Skeletal muscle tissue (tissue), 4 donors: ENCODE data around the gene ACTR3. TPM values are rescaled to one million over a fixed set of nuclear protein-coding genes. Genes with fewer than 3 reads are reported as not detected.

ENCODE experiments used
- H3K27ac ChIP-seq: one replicate; pipeline ENCODE4 v1.7.0; 2013; ENCODE audit warnings: mild to moderate bottlenecking, low read depth, low read length, inconsistent platforms
- H3K27me3 ChIP-seq, 3 donors: one replicate each; pipeline ENCODE4 v1.7.0; 2013; ENCODE audit warnings: low read length in 3 of 3; ENCODE audit not compliant: control insufficient read depth in 3 of 3, insufficient read depth in 3 of 3
- H3K36me3 ChIP-seq, 3 donors: one replicate each; pipeline ENCODE4 v1.7.0; 2013; ENCODE audit warnings: low read length in 3 of 3; ENCODE audit not compliant: control insufficient read depth in 3 of 3, insufficient read depth in 3 of 3
- H3K4me1 ChIP-seq, 3 donors: one replicate each; pipeline ENCODE4 v1.7.0; 2013; ENCODE audit warnings: low read length in 3 of 3, mild to moderate bottlenecking in 3 of 3; ENCODE audit not compliant: control insufficient read depth in 3 of 3, insufficient read depth in 3 of 3
- H3K4me3 ChIP-seq, 3 donors: one replicate each; pipeline ENCODE4 v1.7.0; 2013; ENCODE audit warnings: low read length in 3 of 3
- H3K9ac ChIP-seq, 3 donors: one replicate each; pipeline ENCODE4 v1.7.0; 2013; ENCODE audit warnings: low read length in 3 of 3, mild to moderate bottlenecking in 3 of 3, moderate library complexity in 2 of 3, low read depth in 1 of 3
- H3K9me3 ChIP-seq, 3 donors: one replicate each; pipeline ENCODE4 v1.7.0; 2013; ENCODE audit warnings: low read length in 3 of 3; ENCODE audit not compliant: control insufficient read depth in 3 of 3
- total RNA-seq: library from RNA; depleted of rRNA; stranded (reverse); fragments of >200 nt; gene quantifications from one replicate; pipeline ENCODE4 v1.2.3, GENCODE V29; 2014
- donor health status: Osteomylitis.

ACTR3 gene
- total RNA-seq, 1 donor from 2014 or later: 40.7 TPM

DNA sequence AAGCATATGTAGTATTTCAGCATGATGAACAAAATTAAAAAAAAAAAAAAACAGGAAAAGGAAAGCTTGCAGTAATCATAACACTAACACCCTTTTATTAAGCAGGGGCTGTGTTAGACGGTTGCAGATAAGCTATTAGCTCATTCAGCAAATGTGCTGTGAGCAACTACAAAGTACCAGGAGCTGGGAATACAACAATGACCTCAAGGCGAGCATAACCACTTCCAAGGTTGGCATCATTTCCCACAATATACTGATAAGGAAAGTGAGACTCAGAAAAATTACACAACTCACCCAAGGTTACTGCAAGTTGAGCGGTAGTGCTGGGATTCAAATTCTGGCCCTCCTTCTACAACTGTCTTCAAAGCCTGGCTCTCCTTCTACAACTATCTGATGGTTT lies 38.2 kb upstream of the ACTR3 start:
- no peaks in the 10 kb centered on the region for H3K36me3 ChIP-seq
- H3K9me3 ChIP-seq: no peaks in the 10 kb centered on the region
- no peaks in the 10 kb centered on the region for H3K4me1 ChIP-seq
- H3K27ac ChIP-seq: no peak overlapping the region
- H3K27me3 ChIP-seq: no peaks in the 10 kb centered on the region
- H3K4me3 ChIP-seq: no peak overlapping the region
- no peak overlapping the region for H3K9ac ChIP-seq

DNA sequence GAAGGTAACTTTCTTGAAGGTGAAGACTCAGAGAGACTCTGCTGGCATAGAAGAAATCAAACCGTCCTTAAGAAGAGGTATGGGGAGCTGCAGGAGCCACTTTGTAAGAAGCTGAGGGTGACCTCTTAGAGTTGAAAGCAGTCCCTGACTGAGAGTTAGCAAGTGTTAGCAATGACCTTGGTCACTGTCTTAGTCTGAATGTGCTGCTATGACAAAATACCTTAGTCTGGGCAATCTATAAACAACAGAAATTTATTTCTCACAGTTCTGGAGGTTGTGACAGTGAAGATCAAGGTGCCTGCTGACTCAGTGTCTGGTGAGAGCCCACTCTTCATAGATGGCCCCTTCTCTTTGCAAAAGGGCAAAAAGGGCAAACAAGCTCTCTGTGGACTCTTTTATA lies 35.7 kb upstream of the ACTR3 start:
- Histone ChIP-seq H3K36me3 (no peaks in the 10 kb centered on the region), H3K9ac (no peak overlapping the region), H3K4me1 (no peaks in the 10 kb centered on the region)

DNA sequence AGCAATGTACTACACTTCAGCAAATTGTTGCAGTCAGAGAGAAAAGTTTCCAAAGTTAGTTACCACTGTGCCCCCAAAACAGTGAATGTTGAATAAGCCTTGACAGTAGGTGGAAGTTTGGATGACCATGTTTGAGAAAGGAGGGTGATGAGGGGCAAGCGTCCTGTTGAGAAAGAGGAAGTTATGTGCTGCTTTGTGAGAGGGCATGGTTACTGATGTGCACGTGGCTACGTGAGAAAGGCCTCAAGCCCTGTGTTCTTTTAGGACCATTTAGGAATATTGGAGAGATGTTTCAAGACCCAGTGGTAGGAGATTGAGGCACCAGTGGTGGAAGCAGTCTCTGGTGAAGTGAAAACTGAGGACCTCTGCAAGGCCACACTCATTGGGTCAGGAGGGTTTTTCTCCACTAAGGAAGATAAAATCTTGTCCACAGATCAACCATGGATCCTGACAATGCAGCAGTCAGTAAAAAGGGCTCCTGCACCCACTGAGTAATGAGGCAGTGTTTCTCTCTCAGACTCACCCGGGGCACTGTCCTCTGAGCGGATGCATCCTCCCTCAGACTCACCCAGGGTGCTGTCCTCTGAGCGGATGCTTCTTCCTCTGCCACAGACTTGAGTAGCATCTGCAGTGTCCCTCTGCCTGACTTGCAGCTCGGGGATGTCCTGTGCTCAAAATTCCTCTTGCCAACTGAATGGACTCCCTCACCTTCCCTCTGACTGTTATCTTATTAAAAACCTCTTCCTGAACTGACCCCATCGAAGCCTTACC lies 34.7 kb upstream of the ACTR3 start:
- Histone ChIP-seq H3K4me3 (no peak overlapping the region), H3K4me1 (no peaks in the 10 kb centered on the region), H3K9ac (no peak overlapping the region), H3K27me3 (no peaks in the 10 kb centered on the region), H3K27ac (no peak overlapping the region), H3K36me3 (no peaks in the 10 kb centered on the region), H3K9me3 (no peaks in the 10 kb centered on the region)

More for the DNA sequence above, 35.7 kb upstream of the ACTR3 start:
- no peak overlapping the region for H3K4me3 ChIP-seq
- no peaks in the 10 kb centered on the region for H3K27me3 ChIP-seq
- H3K27ac ChIP-seq: no peak overlapping the region
- no peaks in the 10 kb centered on the region for H3K9me3 ChIP-seq

DNA sequence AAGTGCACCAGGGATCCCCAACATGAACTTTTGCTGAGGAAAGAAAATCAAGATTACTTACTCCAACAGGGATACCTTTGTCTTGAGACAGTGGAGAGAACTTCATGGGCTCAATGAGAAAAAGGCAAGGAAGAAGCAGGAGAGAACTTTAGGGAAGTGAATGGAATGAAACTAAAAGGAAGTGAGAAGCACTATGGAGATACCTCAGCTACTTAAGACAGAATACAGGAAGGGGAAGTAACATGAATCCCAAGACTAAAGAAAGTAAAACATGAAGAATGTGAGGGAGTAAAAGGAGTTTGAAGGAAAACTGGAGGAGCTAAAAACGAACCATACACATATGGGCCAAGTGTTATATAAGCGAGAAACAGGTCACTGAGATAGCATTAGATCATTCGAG lies 32.4 kb upstream of the ACTR3 start:
- Histone ChIP-seq H3K36me3 (no peaks in the 10 kb centered on the region), H3K4me3 (no peak overlapping the region), H3K9me3 (no peaks in the 10 kb centered on the region), H3K27me3 (no peaks in the 10 kb centered on the region), H3K4me1 (no peaks in the 10 kb centered on the region), H3K27ac (no peak overlapping the region), H3K9ac (no peak overlapping the region)

DNA sequence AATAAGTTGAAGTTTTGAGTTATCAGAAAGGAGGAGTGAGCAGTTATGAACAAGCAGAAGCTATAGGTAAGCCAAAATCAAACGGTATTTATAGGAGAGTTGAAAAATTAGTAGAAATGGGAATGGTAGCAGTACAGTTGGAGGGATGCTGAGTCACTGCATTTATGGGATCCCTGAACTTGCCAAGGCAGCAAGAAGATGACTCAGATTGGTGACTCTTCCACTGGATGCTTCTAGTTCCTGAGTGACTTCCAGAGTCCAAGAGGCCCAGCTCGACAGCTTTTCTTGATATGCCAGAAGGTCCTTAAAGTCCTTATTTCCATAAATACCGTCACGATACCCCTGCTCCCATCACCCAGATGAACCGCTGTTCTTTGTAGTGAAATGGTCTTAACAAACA lies 31.1 kb upstream of the ACTR3 start:
- Histone ChIP-seq H3K27me3 (no peaks in the 10 kb centered on the region), H3K36me3 (no peaks in the 10 kb centered on the region), H3K9ac (no peak overlapping the region), H3K4me3 (no peak overlapping the region), H3K9me3 (no peaks in the 10 kb centered on the region), H3K27ac (peak overlapping the region; percentile 40), H3K4me1 (no peaks in the 10 kb centered on the region)

DNA sequence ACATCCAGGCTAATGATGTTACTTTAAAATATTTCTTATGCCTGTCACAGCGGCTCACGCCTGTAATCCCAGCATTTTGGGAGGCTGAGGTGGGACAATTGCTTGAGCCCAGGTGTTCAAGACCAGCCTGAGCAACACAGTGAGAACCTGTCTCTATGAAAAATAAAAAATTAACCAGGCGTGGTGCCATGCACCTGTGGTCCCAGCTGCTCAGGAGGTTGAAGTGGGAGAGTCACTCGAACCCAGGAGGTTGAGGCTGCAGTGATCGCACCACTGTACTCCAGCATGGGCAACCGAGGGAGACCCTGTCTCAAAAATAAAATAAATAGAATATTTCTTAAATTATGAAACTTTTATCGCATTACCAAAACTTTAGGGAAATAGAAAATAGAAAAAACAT lies 28.1 kb upstream of the ACTR3 start:
- Histone ChIP-seq H3K9ac (no peak overlapping the region), H3K27me3 (no peaks in the 10 kb centered on the region), H3K36me3 (no peaks in the 10 kb centered on the region), H3K27ac (no peak overlapping the region), H3K9me3 (no peaks in the 10 kb centered on the region), H3K4me1 (no peaks in the 10 kb centered on the region), H3K4me3 (no peak overlapping the region)

DNA sequence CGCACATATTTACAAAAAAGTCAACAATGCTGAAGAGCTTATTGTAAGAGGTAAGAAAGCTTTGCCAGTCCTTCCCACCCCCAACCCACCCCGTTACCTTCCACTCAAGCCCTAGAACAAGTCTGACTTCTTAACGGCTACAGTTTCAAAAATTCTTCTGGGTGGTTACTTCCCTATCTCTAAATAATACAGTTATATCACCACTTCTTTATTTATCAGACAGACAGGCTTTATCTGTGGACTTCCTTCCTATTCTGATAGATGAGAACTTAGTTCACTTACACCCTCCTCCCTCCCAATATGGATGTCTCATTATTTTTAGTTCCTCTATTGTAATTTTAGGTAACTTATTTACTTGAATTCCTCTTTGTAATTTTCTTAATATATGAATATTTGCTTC lies 26.7 kb upstream of the ACTR3 start:
- Histone ChIP-seq H3K4me3 (no peak overlapping the region), H3K36me3 (no peaks in the 10 kb centered on the region), H3K27me3 (no peaks in the 10 kb centered on the region), H3K4me1 (no peaks in the 10 kb centered on the region), H3K9me3 (no peaks in the 10 kb centered on the region), H3K27ac (no peak overlapping the region), H3K9ac (no peak overlapping the region)

DNA sequence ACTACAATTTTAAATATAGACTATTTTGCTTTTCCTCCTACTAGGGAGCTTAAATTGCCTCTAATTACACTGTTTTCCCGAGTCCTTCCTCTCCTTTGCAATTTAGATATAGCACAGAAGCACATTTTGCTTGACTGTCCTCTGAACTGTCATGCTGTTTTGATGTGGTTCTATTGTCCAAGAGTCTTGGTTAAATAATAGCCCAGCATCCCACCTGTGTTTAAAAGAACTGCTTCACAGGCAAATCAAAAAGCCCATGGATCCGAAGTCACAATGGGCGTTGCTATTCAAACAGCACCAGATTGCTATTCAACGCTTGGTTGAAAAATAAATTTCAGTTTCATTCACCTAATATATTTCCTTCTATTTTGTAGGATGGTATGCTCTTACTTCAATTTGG lies 22.3 kb upstream of the ACTR3 start:
- Histone ChIP-seq H3K4me3 (no peak overlapping the region), H3K27ac (no peak overlapping the region), H3K9me3 (no peaks in the 10 kb centered on the region), H3K36me3 (no peaks in the 10 kb centered on the region), H3K4me1 (no peaks in the 10 kb centered on the region), H3K9ac (no peak overlapping the region), H3K27me3 (peaks cover 0 to 7% (median 3%) of the 10 kb centered on the region in 3 donors)

DNA sequence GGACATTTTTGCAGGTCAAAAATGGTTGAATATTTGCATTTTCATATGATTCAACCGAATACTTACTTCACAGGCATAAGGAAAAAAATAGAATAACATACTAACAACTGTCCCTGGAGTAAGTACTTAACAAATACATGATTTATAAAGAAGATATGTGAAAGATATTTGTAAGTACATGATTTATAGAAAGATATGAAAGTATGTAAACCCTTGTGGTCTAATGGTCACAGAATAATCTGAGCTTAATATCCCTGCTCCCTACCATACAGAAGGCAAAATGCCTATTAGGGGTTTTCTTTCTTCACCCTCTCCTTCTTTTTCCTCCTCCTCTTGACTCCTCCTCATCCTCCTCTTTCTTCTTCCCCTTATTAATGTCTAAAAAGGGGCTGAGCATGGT lies 20.6 kb upstream of the ACTR3 start:
- no peak overlapping the region for H3K9ac ChIP-seq
- H3K27me3 ChIP-seq: peaks cover 0 to 7% (median 3%) of the 10 kb centered on the region in 3 donors
- H3K27ac ChIP-seq: no peak overlapping the region
- H3K4me3 ChIP-seq: no peak overlapping the region
- no peaks in the 10 kb centered on the region for H3K4me1 ChIP-seq
- H3K36me3 ChIP-seq: no peaks in the 10 kb centered on the region
- H3K9me3 ChIP-seq: no peaks in the 10 kb centered on the region

DNA sequence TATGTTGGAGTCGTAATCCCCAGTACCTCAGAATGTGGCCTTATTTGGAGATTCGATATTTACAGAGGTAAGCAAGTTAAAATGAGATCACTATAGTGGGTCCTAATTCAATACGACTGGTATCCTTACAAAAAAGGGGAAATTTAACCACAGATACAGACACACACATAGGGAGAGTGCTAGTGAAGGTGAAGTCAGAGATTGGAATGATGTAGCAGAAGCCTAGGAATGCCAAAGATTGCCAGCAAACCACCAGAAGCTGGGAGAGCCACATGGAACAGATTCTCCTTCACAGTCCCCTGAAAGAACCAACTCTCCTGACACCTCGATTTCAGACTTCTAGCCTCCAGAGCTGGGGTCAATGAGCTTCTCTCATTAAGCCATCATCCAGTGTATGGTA lies 17.7 kb upstream of the ACTR3 start:
- no peak overlapping the region for H3K9ac ChIP-seq
- no peak overlapping the region for H3K4me3 ChIP-seq
- H3K36me3 ChIP-seq: no peaks in the 10 kb centered on the region
- no peak overlapping the region for H3K27ac ChIP-seq
- no peaks in the 10 kb centered on the region for H3K4me1 ChIP-seq
- H3K27me3 ChIP-seq: peaks cover 0 to 10% (median 3%) of the 10 kb centered on the region in 3 donors
- no peaks in the 10 kb centered on the region for H3K9me3 ChIP-seq
